SK-N-SH (cell line): Measurements from ENCODE around the gene ABHD12. TPM values are rescaled to one million over a fixed set of nuclear protein-coding genes. Genes with fewer than 3 reads are reported as not detected.

Experiments
- CTCF ChIA-PET: fragments of 300-600, 350-600 bp; formaldehyde crosslinking; extraction: SDS; loops from one replicate; lab custom pipeline; 2021; lab: Yijun Ruan, JAX
- POLR2A ChIA-PET: fragments of 350-600 bp; sonication (Branson Sonifier 250); formaldehyde crosslinking; extraction: SDS; loops from one replicate; lab custom pipeline; 2020; ENCODE audit warnings: antibody characterized with exemption, inconsistent platforms; lab: Yijun Ruan, JAX
- DNase-seq: peaks from one replicate; pipeline ENCODE4 v3.0.0; 2012
- H2AFZ ChIP-seq: fragments of 200-600 bp; sonication (generic); 2 replicates; pipeline ENCODE4 v1.8.1; 2016; ENCODE audit warnings: antibody characterized with exemption, mild to moderate bottlenecking, low read depth
- H3F3A ChIP-seq: fragments of 200-600 bp; sonication (generic); replicated peaks from 2 replicates; pipeline ENCODE3; 2016; ENCODE audit warnings: antibody characterized with exemption, mild to moderate bottlenecking; ENCODE audit not compliant: insufficient read depth
- H3K27ac ChIP-seq, 2 experiments: fragments of 200-500 bp in 1 of 2; fragments of 200-600 bp in 1 of 2; sonication (Bioruptor generic) in 1 of 2; sonication (generic), shearing (Covaris generic) in 1 of 2; 2 replicates each; pipeline versions ENCODE4 v1.5.1 to v1.6.1; 2014 to 2016; ENCODE audit warnings: low read depth in 2 of 2, inconsistent platforms in 1 of 2, low read length in 1 of 2, mild to moderate bottlenecking in 1 of 2, mixed read lengths in 1 of 2
- H3K27me3 ChIP-seq: fragments of 200-600 bp; sonication (generic), shearing (Covaris generic); 2 replicates; pipeline ENCODE4 v1.6.1; 2016; ENCODE audit warnings: mixed run types; ENCODE audit not compliant: insufficient read depth
- H3K36me3 ChIP-seq, 2 experiments: fragments of 200-500 bp in 1 of 2; fragments of 200-600 bp in 1 of 2; sonication (Bioruptor generic) in 1 of 2; sonication (generic) in 1 of 2; replicated peaks in 1 of 2; 2 replicates each; pipeline versions ENCODE3 to v1.5.1; 2014 to 2016; ENCODE audit warnings: low read length in 1 of 2, mild to moderate bottlenecking in 1 of 2; ENCODE audit not compliant: insufficient read depth in 2 of 2, control insufficient read depth in 1 of 2
- H3K4me1 ChIP-seq, 2 experiments: fragments of 200-500 bp in 1 of 2; fragments of 200-600 bp in 1 of 2; sonication (Bioruptor generic) in 1 of 2; sonication (generic), shearing (Covaris generic) in 1 of 2; 2 replicates each; pipeline versions ENCODE4 v1.5.1 to v1.6.1; 2014 to 2016; ENCODE audit warnings: low read depth in 1 of 2, low read length in 1 of 2, mixed run types in 1 of 2; ENCODE audit not compliant: insufficient read depth in 2 of 2, control insufficient read depth in 1 of 2
- H3K4me2 ChIP-seq: fragments of 200-600 bp; sonication (generic), shearing (Covaris generic); 2 replicates; pipeline ENCODE4 v1.6.1; 2017; ENCODE audit warnings: mixed run types
- H3K4me3 ChIP-seq, 2 experiments: fragments of 200-500 bp in 1 of 2; fragments of 200-600 bp in 1 of 2; sonication (Bioruptor generic) in 1 of 2; sonication (generic), shearing (Covaris generic) in 1 of 2; 2 replicates each; pipeline versions ENCODE4 v1.5.1 to v1.8.1; 2014 to 2016; ENCODE audit warnings: low read depth in 2 of 2, inconsistent platforms in 1 of 2, low read length in 1 of 2, mild to moderate bottlenecking in 1 of 2, mixed read lengths in 1 of 2, moderate library complexity in 1 of 2
- H3K79me2 ChIP-seq: fragments of 200-600 bp; sonication (generic); 2 replicates; pipeline ENCODE4 v1.8.1; 2017; ENCODE audit warnings: mild to moderate bottlenecking; ENCODE audit not compliant: insufficient read depth
- H3K9ac ChIP-seq: fragments of 200-600 bp; sonication (generic); 2 replicates; pipeline ENCODE4 v1.6.1; 2017; ENCODE audit warnings: mixed run types
- H3K9me2 ChIP-seq: fragments of 200-600 bp; sonication (generic); 2 replicates; pipeline ENCODE4 v1.6.1; 2017; ENCODE audit warnings: mixed run types
- H3K9me3 ChIP-seq: fragments of 200-600 bp; sonication (generic); 2 replicates; pipeline ENCODE4 v1.6.1; 2017; ENCODE audit warnings: mixed run types, mild to moderate bottlenecking, moderate library complexity
- H4K20me1 ChIP-seq: fragments of 200-600 bp; sonication (generic); 2 replicates; pipeline ENCODE4 v1.6.1; 2017; ENCODE audit warnings: mild to moderate bottlenecking, mixed run types; ENCODE audit not compliant: insufficient read depth
- ELF1 ChIP-seq: IDR thresholded peaks from 2 replicates; pipeline ENCODE4 v1.4.0; 2012
- EP300 ChIP-seq, 2 experiments: IDR thresholded peaks; 2 replicates each; pipeline versions ENCODE4 v1.4.0 to v1.6.1; 2012; ENCODE audit warnings: borderline replicate concordance in 1 of 2, low read depth in 1 of 2, low read length in 1 of 2
- EZH2phosphoT487 ChIP-seq: fragments of 200-600 bp; sonication (generic); IDR thresholded peaks from 2 replicates; pipeline ENCODE4 v1.6.1; 2017; ENCODE audit warnings: low read depth, mixed run types, mild to moderate bottlenecking, antibody characterized with exemption, moderate library complexity, borderline replicate concordance
- FOXJ3 ChIP-seq: sonication (generic); formaldehyde crosslinking; IDR thresholded peaks from 2 replicates; pipeline ENCODE4 v1.5.1; 2020; ENCODE audit warnings: mild to moderate bottlenecking, missing genetic modification reagents
- FOXM1 ChIP-seq: IDR thresholded peaks from 2 replicates; pipeline ENCODE4 v1.4.0; 2012; ENCODE audit warnings: low read depth, mild to moderate bottlenecking
- GABPA ChIP-seq: IDR thresholded peaks from 2 replicates; pipeline ENCODE4 v1.4.0; 2012; ENCODE audit warnings: low read depth, mild to moderate bottlenecking
- GATA2 ChIP-seq: sonication (generic); formaldehyde crosslinking; IDR thresholded peaks from 2 replicates; pipeline ENCODE4 v1.5.0; 2020; ENCODE audit warnings: mild to moderate bottlenecking, missing genetic modification reagents
- NRF1 ChIP-seq: IDR thresholded peaks from 2 replicates; pipeline ENCODE4 v1.6.1; 2012; ENCODE audit warnings: low read depth, mild to moderate bottlenecking, low read length
- POLR2AphosphoS5 ChIP-seq: IDR thresholded peaks from 2 replicates; pipeline ENCODE4 v1.6.1; 2012; ENCODE audit warnings: low read depth, low read length
- RAD21 ChIP-seq: IDR thresholded peaks from 2 replicates; pipeline ENCODE4 v1.6.1; 2012; ENCODE audit warnings: mild to moderate bottlenecking, low read length
- RXRA ChIP-seq: IDR thresholded peaks from 2 replicates; pipeline ENCODE4 v1.4.0; 2012; ENCODE audit warnings: low read depth, mild to moderate bottlenecking, borderline replicate concordance
- TEAD4 ChIP-seq: IDR thresholded peaks from 2 replicates; pipeline ENCODE4 v1.4.0; 2012; ENCODE audit warnings: mild to moderate bottlenecking, borderline replicate concordance; ENCODE audit not compliant: insufficient read depth
- WGBS: methylation state at CpG from one replicate; pipeline ENCODE4 v1.1.6; 2017; ENCODE audit warnings: low lambda C conversion rate; 5-methylcytosine and 5-hydroxymethylcytosine counted together
- polyA plus RNA-seq, 3 experiments: library from polyadenylated mRNA; depleted of rRNA; stranded (reverse); fragments of >200 nt; gene quantifications; 2 replicates each; pipeline ENCODE4 v1.2.3, GENCODE V29; 2012
- TF ChIP-seq, protein P1 (sequence below): fragments of 150-350 bp; IDR thresholded peaks from 2 replicates; pipeline ENCODE4 v1.6.1; 2017; ENCODE audit warnings: antibody characterized with exemption, low read length, low read depth, borderline replicate concordance
- TF ChIP-seq, protein P2 (sequence below): IDR thresholded peaks from 2 replicates; pipeline ENCODE4 v1.4.0; 2012; ENCODE audit warnings: low read depth, borderline replicate concordance
- TF ChIP-seq, protein P3 (sequence below): IDR thresholded peaks from 2 replicates; pipeline ENCODE4 v1.4.0; 2012; ENCODE audit warnings: low read depth

Gene ABHD12
- polyA plus RNA-seq, 1 of the 3 experiments (the other 2 are of a cell fraction) = 33.5 TPM

DNA sequence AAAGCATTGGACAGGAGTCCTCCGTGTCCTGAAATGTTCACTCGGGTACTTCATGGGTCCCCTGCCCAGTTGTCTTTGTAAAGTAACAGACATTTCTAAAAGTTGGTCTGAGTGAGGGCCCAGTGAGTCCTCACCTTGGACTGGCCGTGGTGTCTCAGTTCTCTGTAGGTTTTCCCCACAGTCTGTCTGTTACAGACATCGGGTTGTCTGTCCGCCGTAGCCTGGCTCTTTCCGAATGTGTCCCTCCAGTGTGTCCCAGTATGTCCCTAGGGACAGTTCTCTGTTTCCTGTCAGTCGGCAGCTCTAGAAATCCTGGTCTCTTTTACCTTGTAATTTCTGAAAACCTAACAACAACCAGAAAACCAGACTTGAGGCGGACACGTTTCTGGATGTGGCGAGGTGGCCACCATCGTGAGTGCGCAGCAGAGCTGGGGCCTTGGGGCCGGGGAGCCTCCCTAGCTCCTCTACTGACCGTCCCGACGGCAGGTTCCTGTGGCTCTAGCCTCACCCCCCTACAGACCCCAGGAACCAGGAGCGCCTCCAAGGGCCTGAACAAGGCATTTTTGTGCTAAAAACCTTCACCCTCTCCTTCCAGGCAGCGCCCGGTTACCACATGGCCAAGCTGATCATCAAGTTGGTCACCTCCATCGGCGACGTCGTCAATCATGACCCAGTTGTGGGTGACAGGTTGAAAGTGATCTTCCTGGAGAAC, 100.6 kb downstream of the ABHD12 start:
- no peak overlapping the region for H2AFZ ChIP-seq
- H3K27ac ChIP-seq = no peak overlapping the region
- CTCF ChIA-PET = interaction anchor here (1.1 to 2.0 kb wide), 4 partner anchors 9 to 109 kb away, joined by 3 to 6 read pairs (median 4); no protein-coding TSS in a partner anchor
- peaks cover 0 to 7% of the 10 kb centered on the region in 2 experiments; a peak in 1 of 4 replicates for H3K4me1 ChIP-seq
- 97% methylated on average over 24 of the region's 24 CpGs for WGBS
- no peak overlapping the region for H3K9ac ChIP-seq
- no peaks in the 10 kb centered on the region for H3K9me2 ChIP-seq
- TF ChIP-seq RAD21 = no peak
- no peak for TF ChIP-seq EP300 (IDR thresholded peaks at IDR 0.05; ENCODE audit: borderline replicate concordance in 1 of 2, low read depth in 1 of 2, low read length in 1 of 2)
- TF ChIP-seq FOXM1 = no peak
- H3F3A ChIP-seq = peaks cover 5% of the 10 kb centered on the region
- DNase-seq = no peak
- H3K4me2 ChIP-seq = no peak overlapping the region
- POLR2A ChIA-PET = no interaction called here
- no peaks in the 10 kb centered on the region for H3K79me2 ChIP-seq
- H3K27me3 ChIP-seq = no peaks in the 10 kb centered on the region
- H3K9me3 ChIP-seq = no peaks in the 10 kb centered on the region
- peaks cover 10 to 43% of the 10 kb centered on the region in 2 experiments for H3K36me3 ChIP-seq
- H4K20me1 ChIP-seq = 0 out of 2 replicates have a peak, but pooled peaks cover 6% of the 10 kb centered on the region
- no peak overlapping the region for H3K4me3 ChIP-seq

DNA sequence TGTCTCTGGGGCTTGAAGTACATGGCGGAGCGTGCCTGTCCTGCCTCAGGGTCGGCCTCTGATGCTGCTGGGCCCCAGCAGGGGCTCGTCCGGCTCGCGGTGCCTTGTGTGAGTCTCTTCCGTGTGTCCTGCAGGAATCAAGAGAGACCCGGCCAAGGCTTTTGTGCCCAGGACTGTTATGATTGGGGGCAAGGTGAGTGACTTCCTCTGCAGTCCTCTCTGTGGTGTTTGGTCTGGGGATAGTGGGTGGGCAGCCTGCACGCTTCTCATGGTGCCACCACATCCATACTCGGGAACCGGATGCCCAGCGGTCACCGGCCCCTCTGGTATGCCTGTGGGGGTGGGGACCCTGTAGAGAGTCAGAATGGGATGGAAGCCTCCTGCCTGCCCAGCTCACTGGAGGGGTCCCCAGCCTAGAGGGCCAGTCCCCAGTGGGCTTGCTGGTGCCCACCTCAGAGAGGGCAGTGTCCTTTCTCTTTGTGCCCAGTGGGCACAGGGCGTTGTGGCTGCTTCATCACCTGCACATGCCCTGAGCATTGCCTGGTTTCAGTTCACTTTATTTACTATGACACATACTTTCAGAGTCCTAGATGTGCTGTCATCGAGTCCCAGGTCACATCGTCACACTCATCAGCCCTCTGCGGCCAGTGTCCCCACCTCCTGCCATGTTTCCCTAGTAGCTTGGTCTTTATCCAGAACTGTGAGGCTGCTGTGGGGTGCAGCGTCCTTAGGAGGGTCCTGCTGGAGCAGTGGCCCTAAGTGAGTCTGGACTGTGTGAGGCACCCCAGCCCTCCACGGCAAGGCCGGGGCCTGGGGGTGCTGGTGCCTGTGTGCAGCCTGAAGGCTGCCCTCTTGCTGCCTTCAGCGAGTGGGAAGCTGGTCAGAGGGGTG, 102.1 kb downstream of the ABHD12 start:
- CTCF ChIA-PET = interaction anchor here (0.8 to 1.7 kb wide), 5 partner anchors 11 to 111 kb away, joined by 3 to 7 read pairs (median 4); no protein-coding TSS in a partner anchor

DNA sequence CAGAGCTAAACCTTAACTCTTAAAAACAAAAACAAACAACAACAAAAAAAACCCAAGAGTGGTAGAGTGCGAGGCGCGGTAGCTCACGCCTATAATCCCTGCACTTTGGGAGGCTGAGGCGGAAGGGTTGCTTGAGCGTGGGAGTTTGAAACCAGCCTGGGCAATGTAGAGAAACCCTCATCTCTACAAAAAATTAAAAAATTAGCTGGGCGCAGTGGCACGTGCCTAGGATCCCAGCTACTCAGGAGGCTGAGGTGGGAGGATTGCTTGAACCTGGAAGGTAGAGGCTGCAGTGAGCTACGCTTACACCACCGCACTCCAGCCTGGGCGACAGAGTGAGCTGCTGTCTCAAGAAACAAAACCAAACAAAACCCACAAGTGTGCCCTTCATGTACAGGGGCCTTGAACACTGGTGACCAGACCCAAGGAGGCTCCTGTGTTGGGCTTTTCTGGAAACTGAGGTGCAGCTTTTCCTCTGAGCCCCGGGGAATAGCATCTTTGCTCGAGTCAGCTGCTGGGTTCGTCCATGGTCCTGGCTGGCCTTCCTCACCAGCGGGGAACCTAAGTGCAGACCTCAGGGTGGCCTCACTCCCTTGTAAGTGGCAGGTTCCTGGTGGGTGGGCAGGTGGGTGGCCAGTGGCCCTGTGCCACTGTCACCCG, 102.9 kb downstream of the ABHD12 start:
- Histone ChIP-seq H3K79me2 (no peaks in the 10 kb centered on the region), H3K36me3 (peaks cover 10 to 61% of the 10 kb centered on the region in 2 experiments), H3K4me3 (no peak overlapping the region), H4K20me1 (0 out of 2 replicates have a peak, but pooled peaks cover 6% of the 10 kb centered on the region), H3K9ac (no peak overlapping the region), H3K4me2 (no peak overlapping the region), H3K27ac (no peak overlapping the region), H3K4me1 (no peaks in the 10 kb centered on the region; a peak in 1 of 4 replicates), H2AFZ (no peak overlapping the region), H3F3A (no peaks in the 10 kb centered on the region), H3K27me3 (no peaks in the 10 kb centered on the region), H3K9me3 (no peaks in the 10 kb centered on the region), H3K9me2 (no peaks in the 10 kb centered on the region)
- no peak for DNase-seq
- 98% methylated on average over 11 of the region's 16 CpGs for WGBS
- CTCF ChIA-PET = interaction anchor here (1.2 to 8.2 kb wide), 3 partner anchors 7 to 112 kb away, joined by 4 to 46 read pairs (median 7); no protein-coding TSS in a partner anchor
- POLR2A ChIA-PET = no interaction called here
- TF ChIP-seq RXRA = no peak
- TF ChIP-seq, protein P1, sequence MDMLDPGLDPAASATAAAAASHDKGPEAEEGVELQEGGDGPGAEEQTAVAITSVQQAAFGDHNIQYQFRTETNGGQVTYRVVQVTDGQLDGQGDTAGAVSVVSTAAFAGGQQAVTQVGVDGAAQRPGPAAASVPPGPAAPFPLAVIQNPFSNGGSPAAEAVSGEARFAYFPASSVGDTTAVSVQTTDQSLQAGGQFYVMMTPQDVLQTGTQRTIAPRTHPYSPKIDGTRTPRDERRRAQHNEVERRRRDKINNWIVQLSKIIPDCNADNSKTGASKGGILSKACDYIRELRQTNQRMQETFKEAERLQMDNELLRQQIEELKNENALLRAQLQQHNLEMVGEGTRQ = no peak
- TF ChIP-seq EZH2phosphoT487 = no peak
- TF ChIP-seq GATA2 = no peak
- no peak for TF ChIP-seq GABPA
- no peak for TF ChIP-seq FOXJ3 (CRISPR knock-in tag)
- TF ChIP-seq, protein P2, sequence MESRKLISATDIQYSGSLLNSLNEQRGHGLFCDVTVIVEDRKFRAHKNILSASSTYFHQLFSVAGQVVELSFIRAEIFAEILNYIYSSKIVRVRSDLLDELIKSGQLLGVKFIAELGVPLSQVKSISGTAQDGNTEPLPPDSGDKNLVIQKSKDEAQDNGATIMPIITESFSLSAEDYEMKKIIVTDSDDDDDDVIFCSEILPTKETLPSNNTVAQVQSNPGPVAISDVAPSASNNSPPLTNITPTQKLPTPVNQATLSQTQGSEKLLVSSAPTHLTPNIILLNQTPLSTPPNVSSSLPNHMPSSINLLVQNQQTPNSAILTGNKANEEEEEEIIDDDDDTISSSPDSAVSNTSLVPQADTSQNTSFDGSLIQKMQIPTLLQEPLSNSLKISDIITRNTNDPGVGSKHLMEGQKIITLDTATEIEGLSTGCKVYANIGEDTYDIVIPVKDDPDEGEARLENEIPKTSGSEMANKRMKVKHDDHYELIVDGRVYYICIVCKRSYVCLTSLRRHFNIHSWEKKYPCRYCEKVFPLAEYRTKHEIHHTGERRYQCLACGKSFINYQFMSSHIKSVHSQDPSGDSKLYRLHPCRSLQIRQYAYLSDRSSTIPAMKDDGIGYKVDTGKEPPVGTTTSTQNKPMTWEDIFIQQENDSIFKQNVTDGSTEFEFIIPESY = no peak
- no peak for TF ChIP-seq FOXM1
- TF ChIP-seq, protein P3, sequence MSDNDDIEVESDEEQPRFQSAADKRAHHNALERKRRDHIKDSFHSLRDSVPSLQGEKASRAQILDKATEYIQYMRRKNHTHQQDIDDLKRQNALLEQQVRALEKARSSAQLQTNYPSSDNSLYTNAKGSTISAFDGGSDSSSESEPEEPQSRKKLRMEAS = no peak
- no peak for TF ChIP-seq POLR2AphosphoS5
- no peak for TF ChIP-seq ELF1
- no peak for TF ChIP-seq TEAD4

More for the DNA sequence above, 102.1 kb downstream of the ABHD12 start:
- Histone ChIP-seq H4K20me1 (0 out of 2 replicates have a peak, but pooled peaks cover 6% of the 10 kb centered on the region), H3K9me3 (no peaks in the 10 kb centered on the region), H3K9me2 (no peaks in the 10 kb centered on the region), H2AFZ (no peak overlapping the region), H3K27me3 (no peaks in the 10 kb centered on the region), H3K9ac (no peak overlapping the region), H3K4me2 (no peak overlapping the region), H3F3A (no peaks in the 10 kb centered on the region), H3K36me3 (peaks cover 10 to 53% of the 10 kb centered on the region in 2 experiments), H3K4me1 (no peaks in the 10 kb centered on the region; a peak in 1 of 4 replicates), H3K27ac (no peak overlapping the region), H3K79me2 (no peaks in the 10 kb centered on the region), H3K4me3 (no peak overlapping the region)
- WGBS = over 99% methylated on average over 11 of the region's 22 CpGs
- no peak for DNase-seq
- no peak for TF ChIP-seq NRF1
- POLR2A ChIA-PET = no interaction called here
